Left colon (tissue), 2 donors: ENCODE data around the gene SLC4A1. TPM values are rescaled to one million over a fixed set of nuclear protein-coding genes. Genes with fewer than 3 reads are reported as not detected.

Source experiments
- ATAC-seq: fragments of 200-7000 bp; cut with Tn5 transposase; one replicate; pipeline ENCODE4 v1.9.1; 2020; ENCODE audit warnings: mild to moderate bottlenecking, moderate library complexity
- DNase-seq, 2 donors: peaks; one replicate each; pipeline ENCODE4 v3.0.0-alpha.2; 2020
- intact Hi-C, 2 donors: fragments of 100-400 bp; cut with DNase I in 1 of 2; cut with micrococcal nuclease in 1 of 2; formaldehyde crosslinking; loops; one replicate each; pipeline versions ENCODE4 v1.11.2 to v1.14.0; 2022; cut with DNase I, micrococcal nuclease
- total RNA-seq, 2 donors: library from RNA; stranded (reverse); fragmentation: NEBNext Ultra II Directional; extraction: Animal tissue kit (Norgen Biotek cat#: 25700); gene quantifications; one replicate each; pipeline ENCODE4 v1.2.1, GENCODE V29; 2021
- donor health status: DM: no; HTN: no; CAD: no.
- donor health status: DM: yes; HTN: yes; CAD: no.

The SLC4A1 gene
- total RNA-seq, 2 donors from 2014 or later, result not detected

- no peak for ATAC-seq
- intact Hi-C loops, result no loop called here
- DNase-seq, result no peak
Measured at GRCh38 chr17:44233582-44233981, 34.4 kb downstream of the SLC4A1 start.

GRCh38 chr17:44232061-44232460 is 35.9 kb downstream of the SLC4A1 start:
- DNase-seq (no peak), ATAC-seq (no peak)
- intact Hi-C loops, result no loop called here

- ATAC-seq, result no peak
- intact Hi-C loops, result no loop called here
- no peak for DNase-seq
Measured at GRCh38 chr17:44230140-44230539, 37.8 kb downstream of the SLC4A1 start.

- ATAC-seq, result no peak
- intact Hi-C loops, result no loop called here
- no peak for DNase-seq
Measured at GRCh38 chr17:44229090-44229489, 38.8 kb downstream of the SLC4A1 start.

GRCh38 chr17:44223541-44224071 is 44.3 kb downstream of the SLC4A1 start:
- intact Hi-C loops, result loop anchor here in 1 of 2 donors (5.0 kb wide), 1 partner anchor 104 kb away; no protein-coding TSS in a partner anchor
- DNase-seq (peak; percentile 53 to 61), ATAC-seq (no peak)

GRCh38 chr17:44222112-44222869 is 45.6 kb downstream of the SLC4A1 start:
- ATAC-seq, result peak; percentile 23
- peak; percentile 82 to 88 for DNase-seq
- intact Hi-C loops, result loop anchor here in 1 of 2 donors (5.0 kb wide), 1 partner anchor 105 kb away; no protein-coding TSS in a partner anchor

- ATAC-seq, result no peak
- intact Hi-C loops, result loop anchor here in 1 of 2 donors (5.0 kb wide), 1 partner anchor 106 kb away; no protein-coding TSS in a partner anchor
Measured at GRCh38 chr17:44221862-44222111, 46.1 kb downstream of the SLC4A1 start.

GRCh38 chr17:44221084-44221861 is 46.7 kb downstream of the SLC4A1 start:
- ATAC-seq, result peak; percentile 51
- peak; percentile 81 to 84 for DNase-seq
- intact Hi-C loops, result loop anchor here in 1 of 2 donors (5.0 kb wide), 1 partner anchor 106 kb away; no protein-coding TSS in a partner anchor

More at GRCh38 chr17:44221862-44222111, 46.1 kb downstream of the SLC4A1 start:
- DNase-seq, result peak in 1 of 2 donors; percentile 55

GRCh38 chr17:44220213-44221083 is 47.5 kb downstream of the SLC4A1 start:
- intact Hi-C loops, result loop anchor here in 1 of 2 donors (5.0 kb wide), 1 partner anchor 107 kb away; no protein-coding TSS in a partner anchor
- ATAC-seq (peak; percentile 26), DNase-seq (peak in 1 of 2 donors; percentile 63)

- intact Hi-C loops, result loop anchor here in 1 of 2 donors (5.0 kb wide), 1 partner anchor 108 kb away; no protein-coding TSS in a partner anchor
- DNase-seq, result peak; percentile 65 to 70
- ATAC-seq, result peak; percentile 4
Measured at GRCh38 chr17:44219616-44220212, 48.2 kb downstream of the SLC4A1 start, which contains the start of gene UBTF. Gene UBTF (minus strand): TSS chr17:44219675. CDS start chr17:44218229, 1,446 bp downstream.

- DNase-seq (peak; percentile 56 to 76), ATAC-seq (peak; percentile 34)
- intact Hi-C loops, result no loop called here
Measured at GRCh38 chr17:44219108-44219615, 48.8 kb downstream of the SLC4A1 start.

- intact Hi-C loops, result no loop called here
- ATAC-seq, result peak; percentile 66
- DNase-seq, result peak; percentile 89
Measured at GRCh38 chr17:44218344-44219107, 49.4 kb downstream of the SLC4A1 start.

- intact Hi-C loops, result no loop called here
- DNase-seq (no peak), ATAC-seq (no peak)
Measured at GRCh38 chr17:44217738-44218343, 50.1 kb downstream of the SLC4A1 start.

- intact Hi-C loops, result no loop called here
- DNase-seq (no peak), ATAC-seq (no peak)
Measured at GRCh38 chr17:44216694-44217093, 51.2 kb downstream of the SLC4A1 start.

- ATAC-seq (no peak), DNase-seq (no peak)
- intact Hi-C loops, result no loop called here
Measured at GRCh38 chr17:44216173-44216572, 51.8 kb downstream of the SLC4A1 start.

- ATAC-seq, result no peak
- DNase-seq, result no peak
- intact Hi-C loops, result loop anchor here (5.0 kb wide), 2 partner anchors 107 to 117 kb away; partner anchors contain the start of gene SLC25A39 (in 1 of the 2)
Measured at GRCh38 chr17:44214896-44215295, 53.0 kb downstream of the SLC4A1 start.

GRCh38 chr17:44214230-44214494 is 53.8 kb downstream of the SLC4A1 start:
- no peak for ATAC-seq
- no peak for DNase-seq
- intact Hi-C loops, result loop anchor here (5.0 kb wide), 2 partner anchors 108 to 118 kb away; partner anchors contain the start of gene SLC25A39 (in 1 of the 2)
